ENCODE results near the gene FAM161A. TPM values are rescaled to one million over a fixed set of nuclear protein-coding genes. Genes with fewer than 3 reads are reported as not detected.
"Not testable (repeated sequence)": the region's sequence is repeated elsewhere in the genome, so short reads cannot be mapped to it uniquely, and the experiment has no call there.

The FAM161A gene
- total and polyA plus RNA-seq, 3 donors from 2014 or later: 13.3 to 24.7 (median 18.2) TPM

DNA sequence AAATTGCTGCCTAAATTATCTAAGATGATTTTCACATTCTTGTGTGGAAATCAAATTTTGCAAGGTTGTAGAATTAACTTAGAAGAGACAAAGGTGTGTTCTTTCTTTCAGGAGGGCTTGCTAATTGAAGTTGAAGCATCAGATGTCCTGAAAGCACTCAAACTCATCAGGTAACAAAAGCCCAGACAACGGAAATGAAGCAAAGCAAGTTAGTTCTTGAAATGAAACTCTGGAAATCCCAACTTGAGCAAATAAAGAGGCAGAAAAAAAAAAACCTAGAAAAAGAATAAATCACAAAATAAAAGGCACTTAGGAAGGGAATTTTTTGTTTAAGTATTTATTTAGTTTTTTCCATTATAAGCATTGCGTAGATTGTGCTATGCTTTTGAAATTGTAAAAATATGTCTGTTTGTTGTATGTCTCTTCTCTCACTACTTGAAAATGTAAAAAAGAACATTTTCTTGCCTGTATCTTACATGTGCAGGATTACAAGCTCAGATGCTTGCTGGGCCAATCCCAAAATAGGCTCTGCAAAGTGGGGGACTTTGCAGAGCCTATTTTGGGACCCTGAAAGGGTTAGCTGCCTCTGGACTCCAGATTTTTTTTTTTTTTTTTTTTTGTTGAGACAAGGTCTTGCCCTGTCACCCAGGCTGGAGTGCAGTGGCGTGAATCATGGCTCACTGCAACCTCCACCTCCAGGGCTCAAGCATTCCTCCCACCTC, 46.7 kb downstream of the FAM161A start:
- TF ChIP-seq, protein P1, sequence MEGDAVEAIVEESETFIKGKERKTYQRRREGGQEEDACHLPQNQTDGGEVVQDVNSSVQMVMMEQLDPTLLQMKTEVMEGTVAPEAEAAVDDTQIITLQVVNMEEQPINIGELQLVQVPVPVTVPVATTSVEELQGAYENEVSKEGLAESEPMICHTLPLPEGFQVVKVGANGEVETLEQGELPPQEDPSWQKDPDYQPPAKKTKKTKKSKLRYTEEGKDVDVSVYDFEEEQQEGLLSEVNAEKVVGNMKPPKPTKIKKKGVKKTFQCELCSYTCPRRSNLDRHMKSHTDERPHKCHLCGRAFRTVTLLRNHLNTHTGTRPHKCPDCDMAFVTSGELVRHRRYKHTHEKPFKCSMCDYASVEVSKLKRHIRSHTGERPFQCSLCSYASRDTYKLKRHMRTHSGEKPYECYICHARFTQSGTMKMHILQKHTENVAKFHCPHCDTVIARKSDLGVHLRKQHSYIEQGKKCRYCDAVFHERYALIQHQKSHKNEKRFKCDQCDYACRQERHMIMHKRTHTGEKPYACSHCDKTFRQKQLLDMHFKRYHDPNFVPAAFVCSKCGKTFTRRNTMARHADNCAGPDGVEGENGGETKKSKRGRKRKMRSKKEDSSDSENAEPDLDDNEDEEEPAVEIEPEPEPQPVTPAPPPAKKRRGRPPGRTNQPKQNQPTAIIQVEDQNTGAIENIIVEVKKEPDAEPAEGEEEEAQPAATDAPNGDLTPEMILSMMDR (IDR thresholded peaks at IDR 0.05): no peak
- no peak for TF ChIP-seq POLR2A (IDR thresholded peaks at IDR 0.05)
- Histone ChIP-seq H3K27me3 (no peaks in the 10 kb centered on the region), H3K9me3 (no peaks in the 10 kb centered on the region), H3K4me1 (no peaks in the 10 kb centered on the region), H3K4me3 (no peak overlapping the region), H3K27ac (no peak overlapping the region), H3K36me3 (ENCODE audit: low read depth, missing control alignments) (no peaks in the 10 kb centered on the region)
- 89 to 91% methylated on average over 3 of the region's 3 CpGs for WGBS, 2 donors
- DNase-seq: no peak
- intact Hi-C loops (cut with DNase I; ENCODE audit: low total_unique reads): no loop called here

DNA sequence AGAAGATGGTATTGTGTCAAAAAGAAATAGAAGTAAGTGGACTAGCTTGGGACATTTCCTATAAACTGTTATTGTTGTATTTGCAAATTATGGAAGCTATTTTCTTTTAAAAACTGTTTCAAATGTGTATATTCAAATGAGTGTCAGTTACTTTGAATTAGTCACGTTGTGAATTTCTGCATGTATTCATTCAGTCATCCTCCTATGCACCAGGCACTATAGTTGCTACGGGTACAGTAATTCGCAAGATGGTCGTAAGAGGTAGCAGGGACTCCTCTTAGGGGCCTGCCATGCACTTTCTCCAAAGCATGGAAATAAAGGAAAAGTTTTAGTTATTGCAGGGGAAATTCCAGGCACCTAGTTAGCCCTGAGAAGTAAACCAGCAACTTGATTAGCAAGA, 51.3 kb downstream of the FAM161A start:
- no peak overlapping the region for H3K4me3 ChIP-seq
- H3K27ac ChIP-seq: no peak overlapping the region
- intact Hi-C loops (cut with DNase I; ENCODE audit: low total_unique reads): no loop called here
- no peaks in the 10 kb centered on the region for H3K36me3 ChIP-seq (ENCODE audit: low read depth, missing control alignments)
- WGBS, 2 donors: 78 to 84% methylated on average over 4 of the region's 4 CpGs
- no peaks in the 10 kb centered on the region for H3K4me1 ChIP-seq
- no peak for TF ChIP-seq POLR2A (IDR thresholded peaks at IDR 0.05)
- TF ChIP-seq, protein P1 (IDR thresholded peaks at IDR 0.05): no peak
- no peaks in the 10 kb centered on the region for H3K27me3 ChIP-seq
- DNase-seq: no peak
- no peaks in the 10 kb centered on the region for H3K9me3 ChIP-seq

DNA sequence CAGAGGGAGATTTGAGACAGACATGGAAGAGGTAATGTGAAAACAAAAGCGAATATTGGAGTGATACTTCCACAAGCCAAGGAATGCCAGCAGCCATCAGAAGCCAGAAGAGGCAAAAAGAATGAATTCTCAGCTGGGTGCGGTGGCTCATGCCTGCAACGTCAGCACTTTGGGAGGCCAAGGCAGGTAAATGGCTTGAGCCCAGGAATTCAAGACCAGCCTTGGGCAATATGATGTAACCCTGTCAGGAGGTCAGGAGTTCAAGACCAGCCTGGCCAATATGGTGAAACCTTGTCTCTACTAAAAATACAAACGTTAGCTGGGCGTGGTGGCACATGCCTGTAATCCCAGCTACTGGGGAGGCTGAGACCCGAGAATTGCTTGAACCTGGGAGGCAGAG, 54.8 kb downstream of the FAM161A start:
- no peak overlapping the region for H3K4me3 ChIP-seq
- H3K27ac ChIP-seq: no peak overlapping the region
- no peak for DNase-seq
- H3K36me3 ChIP-seq (ENCODE audit: low read depth, missing control alignments): no peaks in the 10 kb centered on the region
- intact Hi-C loops (cut with DNase I; ENCODE audit: low total_unique reads): no loop called here
- no peaks in the 10 kb centered on the region for H3K4me1 ChIP-seq
- H3K27me3 ChIP-seq: no peaks in the 10 kb centered on the region
- no peak for TF ChIP-seq POLR2A (IDR thresholded peaks at IDR 0.05)
- H3K9me3 ChIP-seq: no peaks in the 10 kb centered on the region
- WGBS, 2 donors: 86 to 89% methylated on average over 6 of the region's 6 CpGs

DNA sequence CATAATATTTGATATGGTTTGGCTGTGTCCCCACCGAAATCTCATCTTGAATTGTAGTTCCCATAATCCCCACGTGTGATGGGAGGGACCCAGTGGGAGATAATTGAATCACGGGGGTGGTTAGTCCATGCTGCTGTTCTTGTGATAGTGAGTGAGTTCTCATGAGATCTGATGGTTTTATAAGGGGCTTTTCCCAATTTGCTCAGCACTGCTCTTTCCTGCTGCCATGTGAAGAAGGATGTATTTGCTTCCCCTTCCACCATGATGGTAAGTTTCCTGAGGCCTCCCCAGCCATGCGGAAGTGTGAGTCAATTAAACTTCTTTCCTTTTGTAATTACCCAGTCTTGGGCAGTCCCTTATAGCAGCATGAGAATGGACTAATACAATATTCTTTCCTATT, 56.4 kb downstream of the FAM161A start:
- DNase-seq, H3K4me3 ChIP-seq: not testable (repeated sequence)
- WGBS, 2 donors: 32 to 66% methylated on average over 4 of the region's 4 CpGs

DNA sequence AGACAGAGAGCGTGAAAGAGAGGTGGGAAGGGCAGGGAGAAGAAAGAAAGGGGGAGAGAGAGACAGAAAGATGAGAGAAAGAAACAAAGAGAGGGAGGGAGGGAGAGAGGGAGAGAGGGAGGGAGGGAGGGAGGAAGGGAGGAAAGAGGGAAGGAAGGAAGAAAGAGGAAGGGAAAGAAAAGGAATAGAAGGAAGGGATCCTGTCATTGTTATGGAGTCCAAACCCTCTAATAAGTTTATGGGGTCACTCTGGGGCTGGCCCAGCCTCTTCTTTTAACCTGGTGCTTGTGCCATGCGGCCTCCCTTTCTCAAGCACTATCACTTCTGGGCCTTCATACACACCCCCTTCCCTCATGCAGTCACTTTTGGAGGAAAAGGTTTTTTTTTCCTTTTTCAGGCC, 58.5 kb downstream of the FAM161A start:
- WGBS, 2 donors: 88 to 97% methylated on average over 2 of the region's 2 CpGs
- intact Hi-C loops (cut with DNase I; ENCODE audit: low total_unique reads): no loop called here
- no peaks in the 10 kb centered on the region for H3K9me3 ChIP-seq

More for the DNA sequence above, 56.4 kb downstream of the FAM161A start:
- H3K9me3 ChIP-seq; H3K27me3 ChIP-seq; H3K4me1 ChIP-seq; H3K27ac ChIP-seq; intact Hi-C loops (cut with DNase I; ENCODE audit: low total_unique reads); H3K36me3 ChIP-seq (ENCODE audit: low read depth, missing control alignments): not testable (repeated sequence)

More for the DNA sequence above, 58.5 kb downstream of the FAM161A start:
- Histone ChIP-seq H3K27me3 (no peaks in the 10 kb centered on the region), H3K36me3 (ENCODE audit: low read depth, missing control alignments) (no peaks in the 10 kb centered on the region), H3K27ac (no peak overlapping the region), H3K4me3 (no peak overlapping the region), H3K4me1 (no peaks in the 10 kb centered on the region)
- TF ChIP-seq, protein P1 (IDR thresholded peaks at IDR 0.05): no peak
- TF ChIP-seq POLR2A (IDR thresholded peaks at IDR 0.05): no peak
- no peak for DNase-seq

Measured in testis (tissue), 3 donors.